HS-5 (cell line): ENCODE data around the gene ADH1A.
"Not testable (repeated sequence)": the region's sequence is repeated elsewhere in the genome, so short reads cannot be mapped to it uniquely, and the experiment has no call there.

Experiments
- DNase-seq: peaks from one replicate; pipeline ENCODE4 v3.0.0-alpha.2; 2012; ENCODE audit warnings: low read depth

ADH1A gene

GRCh38 chr4:99281261-99281660 is 9.5 kb downstream of the ADH1A start:
- DNase-seq = no peak

- no peak for DNase-seq
These were observed 14.4 kb downstream of the ADH1A start for GRCh38 chr4:99276417-99276816.

GRCh38 chr4:99275885-99276284 is 14.9 kb downstream of the ADH1A start:
- DNase-seq = no peak

GRCh38 chr4:99275050-99275449 is 15.7 kb downstream of the ADH1A start:
- no peak for DNase-seq

GRCh38 chr4:99273704-99274103 is 17.1 kb downstream of the ADH1A start:
- DNase-seq = no peak

- DNase-seq = no peak
These were observed 25.9 kb downstream of the ADH1A start for GRCh38 chr4:99264927-99265326.

GRCh38 chr4:99252746-99253145 is 38.0 kb downstream of the ADH1A start:
- DNase-seq = no peak

- peak; percentile 0 for DNase-seq
These were observed 42.1 kb downstream of the ADH1A start for GRCh38 chr4:99248714-99249113.

- DNase-seq = no peak
These were observed 54.8 kb downstream of the ADH1A start for GRCh38 chr4:99235955-99236354.

- no peak for DNase-seq
These were observed 56.3 kb downstream of the ADH1A start for GRCh38 chr4:99234331-99235010.

GRCh38 chr4:99233397-99233796 is 57.4 kb downstream of the ADH1A start:
- DNase-seq = not testable (repeated sequence)

GRCh38 chr4:99228706-99229105 is 62.1 kb downstream of the ADH1A start:
- not testable (repeated sequence) for DNase-seq

- not testable (repeated sequence) for DNase-seq
These were observed 63.1 kb downstream of the ADH1A start for GRCh38 chr4:99227646-99228045.
